NCI-H446 (cell line): Measurements from ENCODE around the gene IGLL1.

Source experiments
- DNase-seq, 2 experiments: peaks; one replicate each; lab custom pipeline; 2025; lab: John Stamatoyannopoulos, UW

IGLL1 gene

GRCh38 chr22:23527971-23528740 lies 51.9 kb downstream of the IGLL1 start:
- no peak for DNase-seq

GRCh38 chr22:23526596-23527316 lies 53.3 kb downstream of the IGLL1 start:
- no peak for DNase-seq

- no peak for DNase-seq
These were observed 54.6 kb downstream of the IGLL1 start for GRCh38 chr22:23525510-23525909.

GRCh38 chr22:23524226-23524625 lies 55.9 kb downstream of the IGLL1 start:
- no peak for DNase-seq

- no peak for DNase-seq
These were observed 56.4 kb downstream of the IGLL1 start for GRCh38 chr22:23523713-23524112.
